Measurements from ENCODE around the gene WTIP.

WTIP gene

GRCh38 chr19:34523408-34523807 lies 41.9 kb downstream of the WTIP start:
- Histone ChIP-seq H3K27ac (ENCODE audit: low read depth, low read length, severe bottlenecking) (no peak overlapping the region), H3K4me1 (ENCODE audit: control insufficient read depth, insufficient read depth, low read length, poor library complexity, severe bottlenecking) (no peaks in the 10 kb centered on the region), H3K4me3 (ENCODE audit: extremely low read depth, insufficient read depth, low read length, poor library complexity, severe bottlenecking) (no peak overlapping the region), H3K36me3 (ENCODE audit: control insufficient read depth, insufficient read depth, low read length) (no peaks in the 10 kb centered on the region), H3K9me3 (ENCODE audit: control insufficient read depth, low read length) (no peaks in the 10 kb centered on the region)
- no CpG with 5 or more reads among the region's 1 CpG for WGBS, 2 experiments (ENCODE audit: insufficient coverage in 2 of 2)

- Histone ChIP-seq H3K4me1 (ENCODE audit: control insufficient read depth, insufficient read depth, low read length, poor library complexity, severe bottlenecking) (no peaks in the 10 kb centered on the region), H3K27ac (ENCODE audit: low read depth, low read length, severe bottlenecking) (no peak overlapping the region), H3K36me3 (ENCODE audit: control insufficient read depth, insufficient read depth, low read length) (no peaks in the 10 kb centered on the region), H3K4me3 (ENCODE audit: extremely low read depth, insufficient read depth, low read length, poor library complexity, severe bottlenecking) (no peak overlapping the region), H3K9me3 (ENCODE audit: control insufficient read depth, low read length) (no peaks in the 10 kb centered on the region)
- no CpG with 5 or more reads among the region's 1 CpG for WGBS, 2 experiments (ENCODE audit: insufficient coverage in 2 of 2)
Observed at GRCh38 chr19:34525001-34525400, 43.4 kb downstream of the WTIP start.

- no peaks in the 10 kb centered on the region for H3K36me3 ChIP-seq (ENCODE audit: control insufficient read depth, insufficient read depth, low read length)
- no peak overlapping the region for H3K4me3 ChIP-seq (ENCODE audit: extremely low read depth, insufficient read depth, low read length, poor library complexity, severe bottlenecking)
- no peak overlapping the region for H3K27ac ChIP-seq (ENCODE audit: low read depth, low read length, severe bottlenecking)
- H3K4me1 ChIP-seq (ENCODE audit: control insufficient read depth, insufficient read depth, low read length, poor library complexity, severe bottlenecking) = no peaks in the 10 kb centered on the region
- no peaks in the 10 kb centered on the region for H3K9me3 ChIP-seq (ENCODE audit: control insufficient read depth, low read length)
Observed at GRCh38 chr19:34534206-34534605, 52.6 kb downstream of the WTIP start.

GRCh38 chr19:34539396-34539795 lies 57.8 kb downstream of the WTIP start:
- H3K9me3 ChIP-seq (ENCODE audit: control insufficient read depth, low read length) = no peaks in the 10 kb centered on the region
- no peaks in the 10 kb centered on the region for H3K4me1 ChIP-seq (ENCODE audit: control insufficient read depth, insufficient read depth, low read length, poor library complexity, severe bottlenecking)
- H3K36me3 ChIP-seq (ENCODE audit: control insufficient read depth, insufficient read depth, low read length) = no peaks in the 10 kb centered on the region
- 100% methylated on average over 1 of the region's 2 CpGs; no CpG with 5 or more reads in 1 of the 2 experiments for WGBS, 2 experiments (ENCODE audit: insufficient coverage in 2 of 2)
- H3K4me3 ChIP-seq (ENCODE audit: extremely low read depth, insufficient read depth, low read length, poor library complexity, severe bottlenecking) = no peak overlapping the region
- H3K27ac ChIP-seq (ENCODE audit: low read depth, low read length, severe bottlenecking) = no peak overlapping the region

- H3K36me3 ChIP-seq (ENCODE audit: control insufficient read depth, insufficient read depth, low read length) = no peaks in the 10 kb centered on the region
- no peak overlapping the region for H3K4me3 ChIP-seq (ENCODE audit: extremely low read depth, insufficient read depth, low read length, poor library complexity, severe bottlenecking)
- no peaks in the 10 kb centered on the region for H3K9me3 ChIP-seq (ENCODE audit: control insufficient read depth, low read length)
- no peaks in the 10 kb centered on the region for H3K4me1 ChIP-seq (ENCODE audit: control insufficient read depth, insufficient read depth, low read length, poor library complexity, severe bottlenecking)
- WGBS, 2 experiments (ENCODE audit: insufficient coverage in 2 of 2) = 70% methylated on average over 2 of the region's 3 CpGs; no CpG with 5 or more reads in 1 of the 2 experiments
- H3K27ac ChIP-seq (ENCODE audit: low read depth, low read length, severe bottlenecking) = no peak overlapping the region
Observed at GRCh38 chr19:34540811-34541557, 59.4 kb downstream of the WTIP start.

GRCh38 chr19:34549833-34550232 lies 68.3 kb downstream of the WTIP start:
- Histone ChIP-seq H3K9me3 (ENCODE audit: control insufficient read depth, low read length) (peaks cover 5% of the 10 kb centered on the region), H3K36me3 (ENCODE audit: control insufficient read depth, insufficient read depth, low read length) (no peaks in the 10 kb centered on the region), H3K4me1 (ENCODE audit: control insufficient read depth, insufficient read depth, low read length, poor library complexity, severe bottlenecking) (no peaks in the 10 kb centered on the region), H3K4me3 (ENCODE audit: extremely low read depth, insufficient read depth, low read length, poor library complexity, severe bottlenecking) (no peak overlapping the region), H3K27ac (ENCODE audit: low read depth, low read length, severe bottlenecking) (no peak overlapping the region)
- WGBS, 2 experiments (ENCODE audit: insufficient coverage in 2 of 2) = 100% methylated on average over 1 of the region's 2 CpGs; no CpG with 5 or more reads in 1 of the 2 experiments

- Histone ChIP-seq H3K9me3 (ENCODE audit: control insufficient read depth, low read length) (peaks cover under 1% of the 10 kb centered on the region), H3K27ac (ENCODE audit: low read depth, low read length, severe bottlenecking) (no peak overlapping the region), H3K4me1 (ENCODE audit: control insufficient read depth, insufficient read depth, low read length, poor library complexity, severe bottlenecking) (no peaks in the 10 kb centered on the region), H3K36me3 (ENCODE audit: control insufficient read depth, insufficient read depth, low read length) (no peaks in the 10 kb centered on the region), H3K4me3 (ENCODE audit: extremely low read depth, insufficient read depth, low read length, poor library complexity, severe bottlenecking) (no peak overlapping the region)
- WGBS, 2 experiments (ENCODE audit: insufficient coverage in 2 of 2) = 67 to 68% methylated on average over 3 of the region's 6 CpGs
Observed at GRCh38 chr19:34555447-34555846, 73.9 kb downstream of the WTIP start.

- 0 to 4% methylated on average over 2 to 3 of the region's 3 CpGs for WGBS, 2 experiments (ENCODE audit: insufficient coverage in 2 of 2)
- H3K27ac ChIP-seq (ENCODE audit: low read depth, low read length, severe bottlenecking) = no peak overlapping the region
- H3K4me1 ChIP-seq (ENCODE audit: control insufficient read depth, insufficient read depth, low read length, poor library complexity, severe bottlenecking) = no peaks in the 10 kb centered on the region
- H3K4me3 ChIP-seq (ENCODE audit: extremely low read depth, insufficient read depth, low read length, poor library complexity, severe bottlenecking) = no peak overlapping the region
- no peaks in the 10 kb centered on the region for H3K36me3 ChIP-seq (ENCODE audit: control insufficient read depth, insufficient read depth, low read length)
- no peaks in the 10 kb centered on the region for H3K9me3 ChIP-seq (ENCODE audit: control insufficient read depth, low read length)
Observed at GRCh38 chr19:34556488-34556887, 74.9 kb downstream of the WTIP start.

- H3K36me3 ChIP-seq (ENCODE audit: control insufficient read depth, insufficient read depth, low read length) = no peaks in the 10 kb centered on the region
- H3K4me3 ChIP-seq (ENCODE audit: extremely low read depth, insufficient read depth, low read length, poor library complexity, severe bottlenecking) = no peak overlapping the region
- WGBS, 2 experiments (ENCODE audit: insufficient coverage in 2 of 2) = 84% methylated on average over 4 of the region's 12 CpGs; no CpG with 5 or more reads in 1 of the 2 experiments
- H3K9me3 ChIP-seq (ENCODE audit: control insufficient read depth, low read length) = no peaks in the 10 kb centered on the region
- no peaks in the 10 kb centered on the region for H3K4me1 ChIP-seq (ENCODE audit: control insufficient read depth, insufficient read depth, low read length, poor library complexity, severe bottlenecking)
- no peak overlapping the region for H3K27ac ChIP-seq (ENCODE audit: low read depth, low read length, severe bottlenecking)
Observed at GRCh38 chr19:34559045-34559444, 77.5 kb downstream of the WTIP start.

- no peak overlapping the region for H3K27ac ChIP-seq (ENCODE audit: low read depth, low read length, severe bottlenecking)
- H3K36me3 ChIP-seq (ENCODE audit: control insufficient read depth, insufficient read depth, low read length) = no peaks in the 10 kb centered on the region
- WGBS, 2 experiments (ENCODE audit: insufficient coverage in 2 of 2) = 43 to 53% methylated on average over 3 to 4 of the region's 6 CpGs
- no peaks in the 10 kb centered on the region for H3K9me3 ChIP-seq (ENCODE audit: control insufficient read depth, low read length)
- no peak overlapping the region for H3K4me3 ChIP-seq (ENCODE audit: extremely low read depth, insufficient read depth, low read length, poor library complexity, severe bottlenecking)
- no peaks in the 10 kb centered on the region for H3K4me1 ChIP-seq (ENCODE audit: control insufficient read depth, insufficient read depth, low read length, poor library complexity, severe bottlenecking)
Observed at GRCh38 chr19:34560229-34560628, 78.7 kb downstream of the WTIP start.

All from mesodermal cell (in vitro differentiated cells).